MCF 10A (cell line): ENCODE measurements around the gene TMEM161B. TPM values are rescaled to one million over a fixed set of nuclear protein-coding genes. Genes with fewer than 3 reads are reported as not detected.
A peak's percentile ranks its signal among the peaks of the same experiment; 100 is the strongest.
"Not testable (repeated sequence)": the region's sequence is repeated elsewhere in the genome, so short reads cannot be mapped to it uniquely, and the experiment has no call there.

Source experiments
- BruUV-seq: library from RNA; stranded (reverse); fragments of 400-500 nt; replicated peaks from 2 replicates; lab custom pipeline; 2021; lab: Mats Ljungman, UMichigan
- CTCF ChIA-PET: fragments of 300-600 bp; sonication (Branson Sonifier 250); formaldehyde crosslinking; extraction: SDS; loops from one replicate; lab custom pipeline; 2021; ENCODE audit warnings: antibody characterized with exemption, inconsistent platforms; lab: Yijun Ruan, JAX
- POLR2A ChIA-PET: fragments of 300-600, 350-650 bp; sonication (Branson Sonifier 250); formaldehyde crosslinking; extraction: SDS; loops from one replicate; lab custom pipeline; 2020; ENCODE audit warnings: antibody characterized with exemption, inconsistent platforms; lab: Yijun Ruan, JAX
- DNase-seq: peaks from one replicate; pipeline ENCODE4 v3.0.0-alpha.2; 2018; ENCODE audit not compliant: unreplicated experiment
- H3K27ac Mint-ChIP-seq: one replicate; pipeline ENCODE4 v1.8.0; 2022; ENCODE audit warnings: mild to moderate bottlenecking, low read depth, mixed read lengths; ENCODE audit not compliant: unreplicated experiment
- H3K27me3 Mint-ChIP-seq: one replicate; pipeline ENCODE4 v1.8.0; 2022; ENCODE audit warnings: mixed read lengths; ENCODE audit not compliant: insufficient read depth, unreplicated experiment
- H3K36me3 Mint-ChIP-seq: one replicate; pipeline ENCODE4 v1.8.0; 2022; ENCODE audit warnings: mild to moderate bottlenecking, moderate library complexity, mixed read lengths; ENCODE audit not compliant: insufficient read depth, unreplicated experiment
- H3K4me1 Mint-ChIP-seq: one replicate; pipeline ENCODE4 v1.8.0; 2022; ENCODE audit warnings: mixed read lengths; ENCODE audit not compliant: insufficient read depth, unreplicated experiment
- H3K4me3 Mint-ChIP-seq: one replicate; pipeline ENCODE4 v1.8.0; 2022; ENCODE audit warnings: mild to moderate bottlenecking, moderate library complexity, mixed read lengths; ENCODE audit not compliant: unreplicated experiment
- H3K9me3 Mint-ChIP-seq: one replicate; pipeline ENCODE4 v1.8.0; 2022; ENCODE audit warnings: mixed read lengths; ENCODE audit not compliant: unreplicated experiment
- intact Hi-C: fragments of 100-400 bp; cut with micrococcal nuclease; formaldehyde crosslinking; loops from 2 replicates; pipeline ENCODE4 v1.14.1; 2022
- total RNA-seq: library from RNA; stranded (reverse); gene quantifications from 2 replicates; pipeline ENCODE4 v1.2.3, GENCODE V29; 2022
- TF ChIP-seq, protein P1 (sequence below): fragments of 200-600 bp; IDR thresholded peaks from one replicate; pipeline ENCODE4 v1.8.0; 2022; ENCODE audit warnings: antibody characterized with exemption, mild to moderate bottlenecking; ENCODE audit not compliant: unreplicated experiment

Gene TMEM161B
- total RNA-seq, 1 experiment from 2014 or later = 14.0 TPM

DNA sequence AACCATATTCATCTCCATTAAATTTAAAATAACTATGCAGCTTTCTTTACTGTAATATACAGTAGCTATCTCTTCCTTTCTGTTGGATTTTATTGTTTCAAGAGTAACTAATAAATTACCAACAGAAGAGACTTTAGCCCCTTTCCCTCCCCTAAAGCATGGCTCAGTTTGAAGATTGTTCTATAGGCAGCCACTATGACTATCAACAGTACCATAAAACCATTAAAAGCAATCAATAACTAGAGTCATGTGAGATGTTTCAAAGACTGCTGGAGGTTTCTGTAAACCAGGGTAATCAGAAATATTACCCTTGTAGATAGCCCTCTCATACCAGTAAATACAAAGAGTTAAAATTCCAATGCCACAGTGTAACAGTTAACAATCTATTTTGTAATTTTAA lies 73.0 kb downstream of the TMEM161B start:
- TSS peak; percentile 9 for BruUV-seq

DNA sequence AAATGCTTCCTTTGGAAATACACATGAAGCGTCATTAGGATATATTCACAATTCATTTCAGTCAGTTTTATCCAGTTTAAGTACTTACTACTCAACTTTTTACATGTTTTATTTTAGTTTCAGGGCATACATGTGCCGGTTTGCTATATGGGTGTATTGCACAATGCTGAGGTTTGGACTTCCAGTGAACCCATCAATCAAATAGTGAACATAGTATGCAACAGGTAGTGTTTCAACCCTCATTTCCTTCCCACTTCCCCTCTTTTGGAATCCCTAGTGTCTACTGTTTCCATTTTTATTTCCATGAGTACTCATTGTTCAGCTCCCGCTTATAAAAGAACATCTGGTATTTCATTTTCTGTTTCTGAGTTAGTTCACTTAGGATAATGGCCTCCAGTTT lies 74.7 kb downstream of the TMEM161B start:
- CTCF ChIA-PET = no interaction called here

More for the DNA sequence above, 73.0 kb downstream of the TMEM161B start:
- Mint-ChIP-seq H3K9me3 (peaks cover 7% of the 10 kb centered on the region), H3K4me3 (no peak overlapping the region), H3K27me3 (no peaks in the 10 kb centered on the region), H3K4me1 (no peaks in the 10 kb centered on the region), H3K27ac (no peak overlapping the region), H3K36me3 (peaks cover 36% of the 10 kb centered on the region)
- DNase-seq = no peak
- TF ChIP-seq, protein P1, sequence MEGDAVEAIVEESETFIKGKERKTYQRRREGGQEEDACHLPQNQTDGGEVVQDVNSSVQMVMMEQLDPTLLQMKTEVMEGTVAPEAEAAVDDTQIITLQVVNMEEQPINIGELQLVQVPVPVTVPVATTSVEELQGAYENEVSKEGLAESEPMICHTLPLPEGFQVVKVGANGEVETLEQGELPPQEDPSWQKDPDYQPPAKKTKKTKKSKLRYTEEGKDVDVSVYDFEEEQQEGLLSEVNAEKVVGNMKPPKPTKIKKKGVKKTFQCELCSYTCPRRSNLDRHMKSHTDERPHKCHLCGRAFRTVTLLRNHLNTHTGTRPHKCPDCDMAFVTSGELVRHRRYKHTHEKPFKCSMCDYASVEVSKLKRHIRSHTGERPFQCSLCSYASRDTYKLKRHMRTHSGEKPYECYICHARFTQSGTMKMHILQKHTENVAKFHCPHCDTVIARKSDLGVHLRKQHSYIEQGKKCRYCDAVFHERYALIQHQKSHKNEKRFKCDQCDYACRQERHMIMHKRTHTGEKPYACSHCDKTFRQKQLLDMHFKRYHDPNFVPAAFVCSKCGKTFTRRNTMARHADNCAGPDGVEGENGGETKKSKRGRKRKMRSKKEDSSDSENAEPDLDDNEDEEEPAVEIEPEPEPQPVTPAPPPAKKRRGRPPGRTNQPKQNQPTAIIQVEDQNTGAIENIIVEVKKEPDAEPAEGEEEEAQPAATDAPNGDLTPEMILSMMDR = no peak
- ChIA-PET CTCF (interaction anchor here (0.7 kb wide), 1 partner anchor 457 kb away, joined by 3 read pairs; no protein-coding TSS in a partner anchor), POLR2A (no interaction called here)
- intact Hi-C loops = no loop called here

GRCh38 chr5:88190106-88190834 lies 78.4 kb downstream of the TMEM161B start:
- no peaks in the 10 kb centered on the region for H3K27me3 Mint-ChIP-seq
- H3K4me1 Mint-ChIP-seq = no peaks in the 10 kb centered on the region
- POLR2A ChIA-PET = no interaction called here
- no peak overlapping the region for H3K4me3 Mint-ChIP-seq
- H3K9me3 Mint-ChIP-seq = peaks cover 15% of the 10 kb centered on the region
- H3K36me3 Mint-ChIP-seq = peaks cover 38% of the 10 kb centered on the region
- CTCF ChIA-PET = interaction anchor here (0.6 kb wide), 1 partner anchor 20 kb away, joined by 3 read pairs; no protein-coding TSS in a partner anchor
- TF ChIP-seq, protein P1 = no peak
- DNase-seq = no peak
- no peak overlapping the region for H3K27ac Mint-ChIP-seq
- BruUV-seq = no TSS peak
- intact Hi-C loops = no loop called here

More for the DNA sequence above, 74.7 kb downstream of the TMEM161B start:
- H3K4me3 Mint-ChIP-seq = no peak overlapping the region
- POLR2A ChIA-PET = no interaction called here
- intact Hi-C loops = no loop called here
- no peaks in the 10 kb centered on the region for H3K4me1 Mint-ChIP-seq
- no peak for DNase-seq
- H3K9me3 Mint-ChIP-seq = peaks cover 10% of the 10 kb centered on the region
- no TSS peak for BruUV-seq
- H3K36me3 Mint-ChIP-seq = peaks cover 37% of the 10 kb centered on the region
- H3K27me3 Mint-ChIP-seq = no peaks in the 10 kb centered on the region
- TF ChIP-seq, protein P1 = no peak
- no peak overlapping the region for H3K27ac Mint-ChIP-seq

GRCh38 chr5:88189484-88189883 lies 79.2 kb downstream of the TMEM161B start:
- DNase-seq, H3K4me3 Mint-ChIP-seq, H3K4me1 Mint-ChIP-seq, H3K27me3 Mint-ChIP-seq, BruUV-seq, POLR2A ChIA-PET, intact Hi-C loops, H3K27ac Mint-ChIP-seq: not testable (repeated sequence)
- peaks cover 15% of the 10 kb centered on the region for H3K9me3 Mint-ChIP-seq
- H3K36me3 Mint-ChIP-seq = peaks cover 38% of the 10 kb centered on the region
- CTCF ChIA-PET = interaction anchor here (0.6 kb wide), 1 partner anchor 1002 kb away, joined by 6 read pairs; no protein-coding TSS in a partner anchor
